B cell (primary cell): Measurements from ENCODE around the gene DMKN. TPM values are rescaled to one million over a fixed set of nuclear protein-coding genes. Genes with fewer than 3 reads are reported as not detected.
A peak's percentile ranks its signal among the peaks of the same experiment; 100 is the strongest.

Source experiments
- ATAC-seq: fragments of 200-7000 bp; cut with Tn5 transposase; one replicate; pipeline ENCODE4 v1.10.0; 2021; ENCODE audit warnings: low read depth, mild to moderate bottlenecking, moderate number of reproducible peaks, moderate library complexity
- CTCF ChIA-PET: fragments of 350-600 bp; sonication (Branson Sonifier 250); formaldehyde crosslinking; loops from one replicate; lab custom pipeline; 2021; ENCODE audit warnings: antibody characterized with exemption, inconsistent platforms; lab: Charles Lee
- POLR2A ChIA-PET: fragments of 350-600 bp; sonication (Branson Sonifier 250); formaldehyde crosslinking; loops from one replicate; lab custom pipeline; 2021; ENCODE audit warnings: antibody characterized with exemption; lab: Charles Lee
- DNase-seq: peaks from one replicate; pipeline ENCODE4 v3.0.0; 2013
- H2AFZ ChIP-seq: 2 replicates; pipeline ENCODE4 v1.6.1; 2012; ENCODE audit warnings: mild to moderate bottlenecking, low read depth, low read length; ENCODE audit not compliant: insufficient read depth, poor library complexity, severe bottlenecking
- H3K27ac ChIP-seq, 2 donors: 1 replicate in 1 of 2; 2 replicates in 1 of 2; pipeline ENCODE4 v1.5.1; 2012 to 2013; ENCODE audit warnings: low read length in 2 of 2, mild to moderate bottlenecking in 2 of 2, moderate library complexity in 1 of 2
- H3K27me3 ChIP-seq, 4 experiments: fragments of 200-600 bp in 1 of 4; sonication (generic) in 1 of 4; replicated peaks in 1 of 4; 1 replicate in 2 of 4; 2 replicates in 2 of 4; pipeline versions ENCODE4 v1.6.1 to v1.7.0; 2013 to 2016; ENCODE audit warnings: low read length in 3 of 4, mild to moderate bottlenecking in 2 of 4, mixed read lengths in 1 of 4, moderate library complexity in 1 of 4; ENCODE audit not compliant: insufficient read depth in 4 of 4, control insufficient read depth in 3 of 4; ENCODE audit errors: control extremely low read depth in 1 of 4
- H3K36me3 ChIP-seq, 2 experiments: replicated peaks in 1 of 2; 1 replicate in 1 of 2; 2 replicates in 1 of 2; pipeline versions ENCODE4 v1.6.1 to v1.7.1; 2013; ENCODE audit warnings: low read length in 1 of 2; ENCODE audit not compliant: insufficient read depth in 2 of 2, control insufficient read depth in 1 of 2; ENCODE audit errors: control extremely low read depth in 1 of 2, extremely low read depth in 1 of 2
- H3K4me1 ChIP-seq, 2 donors: fragments of 200-600 bp in 1 of 2; sonication (generic) in 1 of 2; 1 replicate in 1 of 2; 2 replicates in 1 of 2; pipeline versions ENCODE4 v1.5.1 to v1.6.1; 2013 to 2017; ENCODE audit warnings: low read length in 2 of 2; ENCODE audit not compliant: control insufficient read depth in 2 of 2, insufficient read depth in 2 of 2
- H3K4me2 ChIP-seq: replicated peaks from 2 replicates; pipeline ENCODE3; 2012; ENCODE audit warnings: mild to moderate bottlenecking, low read depth, low read length; ENCODE audit not compliant: poor library complexity, severe bottlenecking
- H3K4me3 ChIP-seq, 5 experiments: fragments of 200-600 bp in 1 of 5; sonication (generic) in 1 of 5; 1 replicate in 3 of 5; 2 replicates in 2 of 5; pipeline versions ENCODE4 v1.5.1 to v1.7.0; 2011 to 2016; ENCODE audit warnings: low read length in 4 of 5, mild to moderate bottlenecking in 4 of 5, low read depth in 2 of 5, control low read depth in 1 of 5, moderate library complexity in 1 of 5; ENCODE audit not compliant: insufficient read depth in 1 of 5; ENCODE audit errors: control extremely low read depth in 1 of 5, extremely low read depth in 1 of 5
- H3K79me2 ChIP-seq: fragments of 200-600 bp; sonication (generic); one replicate; pipeline ENCODE4 v1.6.0; 2016; ENCODE audit warnings: low read length; ENCODE audit not compliant: control insufficient read depth, insufficient read depth
- H3K9ac ChIP-seq: fragments of 200-600 bp; sonication (generic); 2 replicates; pipeline ENCODE4 v1.6.1; 2017; ENCODE audit warnings: mild to moderate bottlenecking, low read length, moderate library complexity
- H3K9me3 ChIP-seq, 3 donors: one replicate each; pipeline versions ENCODE4 v1.6.1 to v1.7.1; 2013; ENCODE audit warnings: low read length in 2 of 3; ENCODE audit not compliant: control insufficient read depth in 2 of 3, insufficient read depth in 1 of 3; ENCODE audit errors: control extremely low read depth in 1 of 3
- H4K20me1 ChIP-seq: 2 replicates; pipeline ENCODE4 v1.6.0; 2012; ENCODE audit warnings: mild to moderate bottlenecking, low read length; ENCODE audit not compliant: insufficient read depth, control insufficient read depth, poor library complexity, severe bottlenecking
- H3K27ac Mint-ChIP-seq: one replicate; pipeline ENCODE4 v1.8.0; 2021; ENCODE audit warnings: mixed read lengths
- H3K27me3 Mint-ChIP-seq: one replicate; pipeline ENCODE4 v1.8.0; 2021; ENCODE audit warnings: mixed read lengths
- H3K4me1 Mint-ChIP-seq: one replicate; pipeline ENCODE4 v1.8.0; 2021; ENCODE audit warnings: mixed read lengths
- H3K4me3 Mint-ChIP-seq: one replicate; pipeline ENCODE4 v1.8.0; 2021; ENCODE audit warnings: mixed read lengths
- H3K9me3 Mint-ChIP-seq: one replicate; pipeline ENCODE4 v1.8.0; 2022; ENCODE audit warnings: mixed read lengths; ENCODE audit not compliant: insufficient read depth
- EZH2 ChIP-seq: IDR thresholded peaks from 2 replicates; pipeline ENCODE4 v1.6.1; 2012; ENCODE audit warnings: borderline replicate concordance, low read depth, mild to moderate bottlenecking, moderate library complexity, low read length; ENCODE audit not compliant: insufficient read depth, poor library complexity, severe bottlenecking
- WGBS: methylation state at CpG from one replicate; pipeline ENCODE4 v1.1.5; 2013; ENCODE audit warnings: missing lambda C conversion rate; ENCODE audit not compliant: insufficient coverage; 5-methylcytosine and 5-hydroxymethylcytosine counted together
- intact Hi-C: fragments of 100-400 bp; cut with micrococcal nuclease; formaldehyde crosslinking; loops from one replicate; pipeline ENCODE4 v1.10.0; 2022
- polyA plus RNA-seq: library from polyadenylated mRNA; depleted of rRNA; stranded (reverse); fragments of >200 nt; gene quantifications from 2 replicates; pipeline ENCODE4 v1.2.3, GENCODE V29; 2012
- total RNA-seq, 2 donors: library from RNA; stranded (reverse); fragments of 120-200 nt in 1 of 2; gene quantifications; 1 replicate in 1 of 2; 2 replicates in 1 of 2; pipeline versions ENCODE4 v1.2.3 to v1.2.4, GENCODE V29; 2013 to 2022
- TF ChIP-seq, protein P1 (sequence below): fragments of 200-600 bp; IDR thresholded peaks from one replicate; pipeline ENCODE4 v1.8.0; 2022; ENCODE audit warnings: antibody characterized with exemption, mild to moderate bottlenecking

Gene DMKN
- total and polyA plus RNA-seq, 2 donors (not counting 1 experiment from before 2014, with no cell fraction given): 0.58 to 4.5 TPM

DNA sequence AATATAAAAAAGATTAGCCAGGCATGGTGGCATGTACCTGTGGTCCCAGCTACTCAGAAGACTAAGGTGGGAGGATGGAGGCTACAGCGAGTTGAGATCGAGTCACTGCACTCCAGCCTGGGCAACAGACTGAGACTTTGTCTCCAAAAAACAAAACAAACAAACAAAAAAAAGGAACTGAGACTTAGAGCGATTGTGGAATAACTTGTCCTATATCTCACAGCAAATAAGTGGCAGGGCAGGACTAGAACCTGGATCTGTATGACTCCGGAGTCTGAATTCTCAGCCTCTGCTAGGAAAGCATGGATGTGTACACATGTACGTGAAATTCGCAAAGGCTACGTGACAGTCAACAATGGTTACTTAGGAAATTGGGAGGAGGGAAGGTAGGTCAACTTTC lies 43.3 kb downstream of the DMKN start:
- Histone ChIP-seq H3K79me2 (no peaks in the 10 kb centered on the region), H3K9me3 (no peaks in the 10 kb centered on the region), H3K4me1 (peaks cover 0 to 6% of the 10 kb centered on the region in 2 donors), H3K4me2 (no peak overlapping the region), H3K9ac (no peak overlapping the region), H3K4me3 (no peak overlapping the region), H2AFZ (no peak overlapping the region), H3K27me3 (no peaks in the 10 kb centered on the region), H4K20me1 (no peaks in the 10 kb centered on the region), H3K27ac (no peak overlapping the region), H3K36me3 (no peaks in the 10 kb centered on the region)
- Mint-ChIP-seq H3K27me3 (no peaks in the 10 kb centered on the region), H3K9me3 (no peaks in the 10 kb centered on the region), H3K27ac (no peak overlapping the region), H3K4me3 (no peak overlapping the region), H3K4me1 (peaks cover 4% of the 10 kb centered on the region)
- ChIA-PET CTCF (interaction anchor here (0.7 to 9.1 kb wide), 11 partner anchors 10 to 403 kb away, joined by 3 to 234 read pairs (median 10); partner anchors contain the start of genes FFAR1 and FFAR3), POLR2A (interaction anchor here (0.7 kb wide), 1 partner anchor 86 kb away, joined by 3 read pairs; no protein-coding TSS in a partner anchor)
- ATAC-seq (no peak), DNase-seq (no peak)
- no peak for TF ChIP-seq EZH2
- TF ChIP-seq, protein P1, sequence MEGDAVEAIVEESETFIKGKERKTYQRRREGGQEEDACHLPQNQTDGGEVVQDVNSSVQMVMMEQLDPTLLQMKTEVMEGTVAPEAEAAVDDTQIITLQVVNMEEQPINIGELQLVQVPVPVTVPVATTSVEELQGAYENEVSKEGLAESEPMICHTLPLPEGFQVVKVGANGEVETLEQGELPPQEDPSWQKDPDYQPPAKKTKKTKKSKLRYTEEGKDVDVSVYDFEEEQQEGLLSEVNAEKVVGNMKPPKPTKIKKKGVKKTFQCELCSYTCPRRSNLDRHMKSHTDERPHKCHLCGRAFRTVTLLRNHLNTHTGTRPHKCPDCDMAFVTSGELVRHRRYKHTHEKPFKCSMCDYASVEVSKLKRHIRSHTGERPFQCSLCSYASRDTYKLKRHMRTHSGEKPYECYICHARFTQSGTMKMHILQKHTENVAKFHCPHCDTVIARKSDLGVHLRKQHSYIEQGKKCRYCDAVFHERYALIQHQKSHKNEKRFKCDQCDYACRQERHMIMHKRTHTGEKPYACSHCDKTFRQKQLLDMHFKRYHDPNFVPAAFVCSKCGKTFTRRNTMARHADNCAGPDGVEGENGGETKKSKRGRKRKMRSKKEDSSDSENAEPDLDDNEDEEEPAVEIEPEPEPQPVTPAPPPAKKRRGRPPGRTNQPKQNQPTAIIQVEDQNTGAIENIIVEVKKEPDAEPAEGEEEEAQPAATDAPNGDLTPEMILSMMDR: no peak
- 79% methylated on average over 2 of the region's 7 CpGs for WGBS
- intact Hi-C loops: no loop called here

DNA sequence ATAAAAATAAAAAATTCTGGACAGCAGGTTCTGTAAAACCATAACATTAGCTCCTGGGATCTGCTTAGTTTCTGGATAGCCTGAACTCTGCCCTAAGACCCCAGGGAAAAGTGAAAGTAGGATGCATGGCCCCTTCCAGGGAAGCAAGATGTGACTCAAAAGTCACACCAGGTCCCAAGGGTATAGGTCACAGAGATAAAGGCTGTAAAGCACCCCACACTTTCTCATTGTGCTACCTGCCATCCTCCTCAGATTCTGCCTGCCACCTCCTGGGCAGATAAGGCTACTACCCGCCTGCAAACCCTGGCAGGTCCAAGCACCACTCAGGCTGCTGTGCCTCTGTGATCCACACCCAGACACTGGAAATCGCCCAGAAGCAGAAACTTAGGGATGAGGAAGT lies 44.8 kb downstream of the DMKN start:
- 0% methylated on average over 1 of the region's 2 CpGs for WGBS
- no peaks in the 10 kb centered on the region for H3K27me3 ChIP-seq
- H3K36me3 ChIP-seq: no peaks in the 10 kb centered on the region
- Mint-ChIP-seq H3K27me3 (no peaks in the 10 kb centered on the region), H3K9me3 (no peaks in the 10 kb centered on the region), H3K4me3 (no peak overlapping the region), H3K4me1 (peaks cover 10% of the 10 kb centered on the region), H3K27ac (peak overlapping the region; percentile 23)
- no peaks in the 10 kb centered on the region for H3K9me3 ChIP-seq
- POLR2A ChIA-PET: interaction anchor here (0.7 to 1.6 kb wide), 2 partner anchors 115 to 199 kb away, joined by 4 to 6 read pairs; no protein-coding TSS in a partner anchor
- DNase-seq (peak; percentile 84), ATAC-seq (peak; percentile 100)
- CTCF ChIA-PET: interaction anchor here (0.9 to 9.1 kb wide), 35 partner anchors 9 to 402 kb away, joined by 3 to 234 read pairs (median 4); partner anchors contain the start of genes FFAR1, FFAR3, FXYD3 and USF2
- no peak overlapping the region for H3K4me2 ChIP-seq
- intact Hi-C loops: loop anchor here (1.0 to 10.0 kb wide), 6 partner anchors 27 to 401 kb away; partner anchors contain the start of gene FXYD5
- H3K79me2 ChIP-seq: no peaks in the 10 kb centered on the region
- no peaks in the 10 kb centered on the region for H4K20me1 ChIP-seq
- H3K4me3 ChIP-seq: no peak overlapping the region
- TF ChIP-seq, protein P1: peak; percentile 84
- no peak for TF ChIP-seq EZH2
- H3K27ac ChIP-seq: no peak overlapping the region
- no peak overlapping the region for H2AFZ ChIP-seq
- H3K9ac ChIP-seq: no peak overlapping the region
- H3K4me1 ChIP-seq: peaks cover 2 to 12% of the 10 kb centered on the region in 2 donors
